B cell (primary cell): ENCODE results near the gene ADAMTS20. TPM values are rescaled to one million over a fixed set of nuclear protein-coding genes. Genes with fewer than 3 reads are reported as not detected.

Source experiments
- ATAC-seq: fragments of 200-7000 bp; cut with Tn5 transposase; one replicate; pipeline ENCODE4 v1.10.0; 2021; ENCODE audit warnings: low read depth, mild to moderate bottlenecking, moderate number of reproducible peaks, moderate library complexity
- CTCF ChIA-PET: fragments of 350-600 bp; sonication (Branson Sonifier 250); formaldehyde crosslinking; loops from one replicate; lab custom pipeline; 2021; ENCODE audit warnings: antibody characterized with exemption, inconsistent platforms; lab: Charles Lee
- POLR2A ChIA-PET: fragments of 350-600 bp; sonication (Branson Sonifier 250); formaldehyde crosslinking; loops from one replicate; lab custom pipeline; 2021; ENCODE audit warnings: antibody characterized with exemption; lab: Charles Lee
- DNase-seq: peaks from one replicate; pipeline ENCODE4 v3.0.0; 2013
- H2AFZ ChIP-seq: 2 replicates; pipeline ENCODE4 v1.6.1; 2012; ENCODE audit warnings: mild to moderate bottlenecking, low read depth, low read length; ENCODE audit not compliant: insufficient read depth, poor library complexity, severe bottlenecking
- H3K27ac ChIP-seq, 2 donors: 1 replicate in 1 of 2; 2 replicates in 1 of 2; pipeline ENCODE4 v1.5.1; 2012 to 2013; ENCODE audit warnings: low read length in 2 of 2, mild to moderate bottlenecking in 2 of 2, moderate library complexity in 1 of 2
- H3K27me3 ChIP-seq, 4 experiments: fragments of 200-600 bp in 1 of 4; sonication (generic) in 1 of 4; replicated peaks in 1 of 4; 1 replicate in 2 of 4; 2 replicates in 2 of 4; pipeline versions ENCODE4 v1.6.1 to v1.7.0; 2013 to 2016; ENCODE audit warnings: low read length in 3 of 4, mild to moderate bottlenecking in 2 of 4, mixed read lengths in 1 of 4, moderate library complexity in 1 of 4; ENCODE audit not compliant: insufficient read depth in 4 of 4, control insufficient read depth in 3 of 4; ENCODE audit errors: control extremely low read depth in 1 of 4
- H3K36me3 ChIP-seq, 2 experiments: replicated peaks in 1 of 2; 1 replicate in 1 of 2; 2 replicates in 1 of 2; pipeline versions ENCODE4 v1.6.1 to v1.7.1; 2013; ENCODE audit warnings: low read length in 1 of 2; ENCODE audit not compliant: insufficient read depth in 2 of 2, control insufficient read depth in 1 of 2; ENCODE audit errors: control extremely low read depth in 1 of 2, extremely low read depth in 1 of 2
- H3K4me1 ChIP-seq, 2 donors: fragments of 200-600 bp in 1 of 2; sonication (generic) in 1 of 2; 1 replicate in 1 of 2; 2 replicates in 1 of 2; pipeline versions ENCODE4 v1.5.1 to v1.6.1; 2013 to 2017; ENCODE audit warnings: low read length in 2 of 2; ENCODE audit not compliant: control insufficient read depth in 2 of 2, insufficient read depth in 2 of 2
- H3K4me2 ChIP-seq: replicated peaks from 2 replicates; pipeline ENCODE3; 2012; ENCODE audit warnings: mild to moderate bottlenecking, low read depth, low read length; ENCODE audit not compliant: poor library complexity, severe bottlenecking
- H3K4me3 ChIP-seq, 5 experiments: fragments of 200-600 bp in 1 of 5; sonication (generic) in 1 of 5; 1 replicate in 3 of 5; 2 replicates in 2 of 5; pipeline versions ENCODE4 v1.5.1 to v1.7.0; 2011 to 2016; ENCODE audit warnings: low read length in 4 of 5, mild to moderate bottlenecking in 4 of 5, low read depth in 2 of 5, control low read depth in 1 of 5, moderate library complexity in 1 of 5; ENCODE audit not compliant: insufficient read depth in 1 of 5; ENCODE audit errors: control extremely low read depth in 1 of 5, extremely low read depth in 1 of 5
- H3K79me2 ChIP-seq: fragments of 200-600 bp; sonication (generic); one replicate; pipeline ENCODE4 v1.6.0; 2016; ENCODE audit warnings: low read length; ENCODE audit not compliant: control insufficient read depth, insufficient read depth
- H3K9ac ChIP-seq: fragments of 200-600 bp; sonication (generic); 2 replicates; pipeline ENCODE4 v1.6.1; 2017; ENCODE audit warnings: mild to moderate bottlenecking, low read length, moderate library complexity
- H3K9me3 ChIP-seq, 3 donors: one replicate each; pipeline versions ENCODE4 v1.6.1 to v1.7.1; 2013; ENCODE audit warnings: low read length in 2 of 3; ENCODE audit not compliant: control insufficient read depth in 2 of 3, insufficient read depth in 1 of 3; ENCODE audit errors: control extremely low read depth in 1 of 3
- H4K20me1 ChIP-seq: 2 replicates; pipeline ENCODE4 v1.6.0; 2012; ENCODE audit warnings: mild to moderate bottlenecking, low read length; ENCODE audit not compliant: insufficient read depth, control insufficient read depth, poor library complexity, severe bottlenecking
- H3K27ac Mint-ChIP-seq: one replicate; pipeline ENCODE4 v1.8.0; 2021; ENCODE audit warnings: mixed read lengths
- H3K27me3 Mint-ChIP-seq: one replicate; pipeline ENCODE4 v1.8.0; 2021; ENCODE audit warnings: mixed read lengths
- H3K4me1 Mint-ChIP-seq: one replicate; pipeline ENCODE4 v1.8.0; 2021; ENCODE audit warnings: mixed read lengths
- H3K4me3 Mint-ChIP-seq: one replicate; pipeline ENCODE4 v1.8.0; 2021; ENCODE audit warnings: mixed read lengths
- H3K9me3 Mint-ChIP-seq: one replicate; pipeline ENCODE4 v1.8.0; 2022; ENCODE audit warnings: mixed read lengths; ENCODE audit not compliant: insufficient read depth
- CTCF ChIP-seq: fragments of 200-600 bp; IDR thresholded peaks from one replicate; pipeline ENCODE4 v1.8.0; 2022; ENCODE audit warnings: antibody characterized with exemption, mild to moderate bottlenecking
- EZH2 ChIP-seq: IDR thresholded peaks from 2 replicates; pipeline ENCODE4 v1.6.1; 2012; ENCODE audit warnings: borderline replicate concordance, low read depth, mild to moderate bottlenecking, moderate library complexity, low read length; ENCODE audit not compliant: insufficient read depth, poor library complexity, severe bottlenecking
- WGBS: methylation state at CpG from one replicate; pipeline ENCODE4 v1.1.5; 2013; ENCODE audit warnings: missing lambda C conversion rate; ENCODE audit not compliant: insufficient coverage; 5-methylcytosine and 5-hydroxymethylcytosine counted together
- intact Hi-C: fragments of 100-400 bp; cut with micrococcal nuclease; formaldehyde crosslinking; loops from one replicate; pipeline ENCODE4 v1.10.0; 2022
- polyA minus RNA-seq: library from RNA; depleted of rRNA, polyadenylated mRNA; stranded (reverse); fragments of >200 nt; gene quantifications from 2 replicates; pipeline ENCODE4 v1.2.3, GENCODE V29; 2012
- polyA plus RNA-seq: library from polyadenylated mRNA; depleted of rRNA; stranded (reverse); fragments of >200 nt; gene quantifications from 2 replicates; pipeline ENCODE4 v1.2.3, GENCODE V29; 2012
- total RNA-seq, 2 donors: library from RNA; stranded (reverse); fragments of 120-200 nt in 1 of 2; gene quantifications; 1 replicate in 1 of 2; 2 replicates in 1 of 2; pipeline versions ENCODE4 v1.2.3 to v1.2.4, GENCODE V29; 2013 to 2022

ADAMTS20 gene
- not detected in 2 replicates for total RNA-seq
- total RNA-seq (2013) = not detected
- polyA plus RNA-seq = not detected in 2 replicates
- polyA minus RNA-seq = not detected in 2 replicates

- no peak within 1 kb of the TSS for H3K4me2 ChIP-seq
- no peaks in the 10 kb centered on the region for H3K36me3 ChIP-seq
- H3K9ac ChIP-seq = no peak within 1 kb of the TSS
- no peak for ATAC-seq
- H2AFZ ChIP-seq = no peak within 1 kb of the TSS
- no peak within 1 kb of the TSS for H3K4me3 ChIP-seq
- POLR2A ChIA-PET = no interaction called here
- TF ChIP-seq CTCF (no peak), EZH2 (no peak)
- 17% methylated on average over 46 of the region's 51 CpGs for WGBS
- no peaks in the 10 kb centered on the region for H4K20me1 ChIP-seq
- no peaks in the 10 kb centered on the region for H3K79me2 ChIP-seq
- peaks cover 0 to 22% (median 12%) of the 10 kb centered on the region in 3 donors for H3K9me3 ChIP-seq
- CTCF ChIA-PET = no interaction called here
- no peak for DNase-seq
- Mint-ChIP-seq H3K27me3 (peaks cover 23% of the 10 kb centered on the region), H3K4me1 (no peaks in the 10 kb centered on the region), H3K4me3 (no peak within 1 kb of the TSS), H3K27ac (no peak within 1 kb of the TSS), H3K9me3 (peaks cover 6% of the 10 kb centered on the region)
- intact Hi-C loops = no loop called here
- peaks cover 0 to 21% (median 3%) of the 10 kb centered on the region in 4 experiments for H3K27me3 ChIP-seq
- H3K27ac ChIP-seq = no peak within 1 kb of the TSS
- no peaks in the 10 kb centered on the region for H3K4me1 ChIP-seq
Observed at GRCh38 chr12:43551971-43552559, at the start of gene ADAMTS20. Gene ADAMTS20 (minus strand): TSS chr12:43552203. CDS start chr12:43551921, 282 bp downstream.

GRCh38 chr12:43599708-43600107 is 47.7 kb upstream of the ADAMTS20 start:
- H3K4me1 ChIP-seq = no peaks in the 10 kb centered on the region
- TF ChIP-seq CTCF (no peak), EZH2 (no peak)
- H3K27me3 Mint-ChIP-seq = no peaks in the 10 kb centered on the region
- H4K20me1 ChIP-seq = no peaks in the 10 kb centered on the region
- no peak overlapping the region for H3K27ac ChIP-seq
- H3K9me3 Mint-ChIP-seq = no peaks in the 10 kb centered on the region
- no peak overlapping the region for H3K27ac Mint-ChIP-seq
- no peak for DNase-seq
- H3K27me3 ChIP-seq = no peaks in the 10 kb centered on the region
- CTCF ChIA-PET = no interaction called here
- no peaks in the 10 kb centered on the region for H3K79me2 ChIP-seq
- H3K4me3 Mint-ChIP-seq = no peak overlapping the region
- intact Hi-C loops = no loop called here
- H3K4me2 ChIP-seq = no peak overlapping the region
- no peaks in the 10 kb centered on the region for H3K4me1 Mint-ChIP-seq
- H3K9me3 ChIP-seq = no peaks in the 10 kb centered on the region
- no CpG with 5 or more reads among the region's 1 CpG for WGBS
- no peaks in the 10 kb centered on the region for H3K36me3 ChIP-seq
- no peak overlapping the region for H2AFZ ChIP-seq
- H3K9ac ChIP-seq = no peak overlapping the region
- POLR2A ChIA-PET = no interaction called here
- H3K4me3 ChIP-seq = no peak overlapping the region
- ATAC-seq = no peak
